GM12874 (cell line): ENCODE measurements around the gene TNIP2.

Experiments used
- TF ChIP-seq, protein P1 (sequence below): IDR thresholded peaks from 2 replicates; pipeline ENCODE4 v1.5.1; 2011; ENCODE audit warnings: low read depth, mild to moderate bottlenecking, control low read depth, low read length, moderate library complexity; ENCODE audit not compliant: insufficient read depth

TNIP2 gene

DNA sequence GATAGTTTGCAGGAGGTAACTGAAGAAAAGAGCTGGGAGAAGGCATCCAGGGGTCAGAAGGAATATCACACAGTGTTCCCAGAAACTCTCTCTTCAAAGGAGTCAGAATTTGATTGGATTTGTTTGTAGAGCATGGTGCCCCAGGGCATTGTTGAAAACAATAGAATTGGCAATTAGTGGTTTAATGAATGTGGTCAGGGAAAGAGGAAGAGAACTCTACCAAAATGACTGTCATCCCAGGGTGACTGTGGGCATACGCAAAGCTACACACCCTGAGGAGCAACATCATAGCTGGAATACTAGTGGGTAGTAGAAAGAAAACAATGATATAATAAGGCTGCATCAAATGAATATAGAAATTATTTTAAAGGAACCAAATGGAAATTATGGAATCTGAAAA is 21.5 kb downstream of the TNIP2 start:
- TF ChIP-seq, protein P1, sequence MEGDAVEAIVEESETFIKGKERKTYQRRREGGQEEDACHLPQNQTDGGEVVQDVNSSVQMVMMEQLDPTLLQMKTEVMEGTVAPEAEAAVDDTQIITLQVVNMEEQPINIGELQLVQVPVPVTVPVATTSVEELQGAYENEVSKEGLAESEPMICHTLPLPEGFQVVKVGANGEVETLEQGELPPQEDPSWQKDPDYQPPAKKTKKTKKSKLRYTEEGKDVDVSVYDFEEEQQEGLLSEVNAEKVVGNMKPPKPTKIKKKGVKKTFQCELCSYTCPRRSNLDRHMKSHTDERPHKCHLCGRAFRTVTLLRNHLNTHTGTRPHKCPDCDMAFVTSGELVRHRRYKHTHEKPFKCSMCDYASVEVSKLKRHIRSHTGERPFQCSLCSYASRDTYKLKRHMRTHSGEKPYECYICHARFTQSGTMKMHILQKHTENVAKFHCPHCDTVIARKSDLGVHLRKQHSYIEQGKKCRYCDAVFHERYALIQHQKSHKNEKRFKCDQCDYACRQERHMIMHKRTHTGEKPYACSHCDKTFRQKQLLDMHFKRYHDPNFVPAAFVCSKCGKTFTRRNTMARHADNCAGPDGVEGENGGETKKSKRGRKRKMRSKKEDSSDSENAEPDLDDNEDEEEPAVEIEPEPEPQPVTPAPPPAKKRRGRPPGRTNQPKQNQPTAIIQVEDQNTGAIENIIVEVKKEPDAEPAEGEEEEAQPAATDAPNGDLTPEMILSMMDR: no peak

DNA sequence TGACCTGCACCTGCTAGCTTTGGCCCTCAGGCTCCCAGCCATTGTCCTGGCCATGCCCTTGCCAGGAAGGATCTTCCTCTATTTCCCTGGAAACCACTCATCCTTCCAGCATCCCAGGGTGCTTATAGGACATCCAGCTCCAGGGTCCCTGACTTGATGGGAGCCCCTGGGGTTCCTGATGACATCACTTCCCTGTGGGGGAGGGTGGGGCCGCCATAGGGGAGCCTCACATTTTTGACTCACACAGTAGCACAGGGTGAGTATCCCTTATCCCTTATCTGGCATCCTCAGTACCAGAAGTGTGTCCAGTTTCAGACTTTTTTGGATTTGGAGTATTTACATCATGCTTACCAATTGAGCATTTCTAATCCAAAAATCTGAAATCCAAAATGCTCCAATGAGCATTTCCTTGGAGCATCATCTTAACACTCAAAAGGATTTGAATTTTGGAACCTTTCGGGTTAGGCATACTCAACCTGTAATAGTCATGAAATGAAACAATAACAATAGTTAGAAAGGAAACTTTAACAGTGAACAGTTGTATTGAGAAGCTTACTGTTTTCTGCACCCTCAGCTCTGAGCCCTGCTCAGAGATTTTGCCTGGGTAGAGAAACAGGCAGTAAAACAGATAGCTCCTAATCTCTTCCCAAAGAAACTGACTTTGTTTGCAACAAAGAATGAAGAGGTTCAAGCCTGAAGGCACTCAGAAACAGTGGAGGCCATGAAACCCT is 22.1 kb downstream of the TNIP2 start:
- TF ChIP-seq, protein P1: no peak

DNA sequence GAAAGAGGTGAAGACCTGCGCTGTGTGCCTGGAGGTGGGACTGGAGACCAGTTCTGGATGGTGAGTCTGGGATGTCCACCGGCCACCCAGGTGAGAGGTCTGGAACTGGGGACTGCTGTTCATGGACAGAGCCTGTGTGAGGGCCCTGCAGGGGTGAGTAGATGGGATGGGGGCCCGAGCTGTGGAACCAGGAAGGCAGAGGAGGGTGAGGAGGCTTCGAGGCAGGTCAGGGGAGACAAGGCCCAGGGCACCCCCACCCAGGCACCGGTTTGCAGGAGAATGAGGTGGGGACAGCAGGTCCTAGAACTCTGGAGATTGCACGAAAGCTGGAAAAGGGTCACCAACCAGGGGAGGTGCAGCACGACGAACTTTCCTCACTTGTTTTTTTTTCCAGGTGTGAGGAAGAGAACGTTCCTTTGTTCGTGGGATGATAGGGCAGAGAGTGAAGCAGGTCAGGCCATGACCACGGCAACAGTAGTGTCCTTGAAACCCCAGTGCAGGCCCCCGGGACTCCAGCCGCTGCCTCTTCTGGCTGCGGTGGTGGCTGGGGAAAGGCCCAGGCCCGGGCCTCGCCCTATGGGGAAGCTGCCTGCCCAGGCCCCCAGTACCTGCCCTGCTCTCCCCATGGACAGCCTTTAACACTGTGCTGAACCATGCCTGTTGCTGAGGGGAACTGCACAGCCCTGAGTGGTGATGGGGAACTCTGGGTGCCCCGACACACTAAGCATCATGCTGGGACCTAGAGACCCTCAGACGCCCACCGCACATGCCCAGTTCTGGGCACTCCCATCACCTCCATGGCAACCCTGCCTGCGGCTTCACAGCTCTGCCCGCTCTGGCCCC is 22.9 kb downstream of the TNIP2 start:
- TF ChIP-seq, protein P1: no peak

DNA sequence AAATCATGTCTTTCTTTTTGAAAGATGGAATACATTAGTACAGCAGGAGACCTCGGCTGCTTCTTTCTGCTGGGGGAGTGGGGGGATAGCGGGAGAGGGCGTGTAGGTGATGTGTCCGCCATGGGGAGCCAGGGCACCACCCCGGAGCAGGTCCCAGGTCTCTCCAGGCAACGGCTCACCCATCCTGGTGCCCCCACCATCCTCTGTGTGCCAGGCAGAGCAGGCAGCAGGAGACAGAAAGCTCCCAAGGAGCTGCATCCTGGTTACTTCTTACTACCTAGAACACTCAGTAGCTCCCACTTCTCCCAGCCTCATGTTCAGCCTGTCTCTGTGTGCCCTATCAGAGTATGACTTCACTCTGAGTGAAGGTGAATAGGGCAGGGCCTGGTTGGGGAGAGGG is 23.6 kb downstream of the TNIP2 start:
- TF ChIP-seq, protein P1: no peak

DNA sequence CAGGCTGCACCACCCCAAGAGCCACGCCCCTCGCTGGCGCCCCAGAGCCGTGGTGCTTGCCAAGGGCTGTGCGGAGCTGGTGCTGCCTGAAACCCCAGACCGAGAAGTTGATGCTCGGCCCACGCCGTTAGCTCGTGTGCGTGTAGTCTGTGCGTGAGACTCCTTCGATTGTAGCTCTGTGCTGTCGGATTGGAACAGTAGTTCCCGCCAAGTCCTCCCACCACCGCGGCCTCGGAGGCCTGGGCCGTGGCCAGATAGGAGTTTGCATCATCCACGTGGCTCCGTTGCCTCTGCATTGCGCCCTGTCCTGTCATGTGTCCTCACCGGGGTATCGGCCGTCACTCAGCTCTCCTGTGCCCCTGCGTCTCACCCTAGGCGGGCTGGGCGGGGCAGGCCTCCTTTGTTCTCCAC is 24.2 kb downstream of the TNIP2 start:
- TF ChIP-seq, protein P1: no peak

DNA sequence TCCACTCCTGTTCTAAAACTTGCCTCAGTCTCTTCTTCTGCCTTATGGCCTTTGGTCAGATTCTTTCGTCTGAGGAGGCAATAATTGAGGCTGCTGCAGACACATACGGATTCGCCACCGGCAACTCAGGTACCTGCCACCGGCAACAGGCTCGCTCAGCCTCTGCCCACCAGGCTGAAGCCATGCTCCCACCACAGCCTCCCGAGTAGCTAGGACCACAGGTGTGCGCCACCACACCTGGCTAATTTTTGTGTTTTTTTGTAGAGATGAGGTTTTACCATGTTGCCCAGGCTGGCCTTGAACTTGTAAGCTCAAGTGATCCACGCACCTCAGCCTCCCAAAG is 26.6 kb downstream of the TNIP2 start:
- TF ChIP-seq, protein P1: no peak

DNA sequence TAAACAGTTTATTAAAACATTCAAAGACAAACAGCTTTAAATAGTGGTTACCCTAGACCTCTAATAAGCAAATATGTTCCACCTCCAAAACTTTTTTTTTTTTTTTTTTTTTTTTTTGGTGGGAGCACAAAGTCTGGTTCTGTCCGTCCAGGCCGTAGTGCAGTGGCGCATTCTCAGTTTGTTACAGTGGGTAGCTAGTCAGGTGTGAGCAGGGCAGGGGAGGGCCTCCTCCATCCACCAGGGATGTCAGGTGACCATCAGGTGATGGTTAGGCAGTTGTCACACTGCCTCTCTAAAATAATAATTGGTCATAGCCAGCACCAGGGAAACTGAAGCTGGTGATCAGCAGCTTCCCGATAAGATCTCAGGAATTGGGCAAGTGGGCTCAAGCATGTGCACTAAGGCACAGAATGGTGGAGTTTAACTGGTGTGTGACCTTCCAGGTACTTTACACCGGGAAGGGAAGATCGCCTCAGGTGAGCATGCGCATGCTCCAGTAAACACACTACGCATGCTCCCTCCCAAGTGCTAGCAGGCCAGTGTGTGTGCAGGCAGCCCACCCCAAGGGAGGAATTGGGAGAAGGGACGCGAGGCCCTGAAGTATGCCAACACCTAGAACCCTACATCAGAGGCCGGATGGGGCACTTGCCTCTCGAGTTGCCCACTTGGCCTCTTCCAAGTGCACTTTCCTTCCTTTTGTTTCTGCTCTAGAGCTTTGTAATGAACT is 27.2 kb downstream of the TNIP2 start:
- TF ChIP-seq, protein P1: no peak
